D721Med (cell line): ENCODE results near the gene KCTD4.
"Not testable (repeated sequence)": the region's sequence is repeated elsewhere in the genome, so short reads cannot be mapped to it uniquely, and the experiment has no call there.

ENCODE experiments used
- DNase-seq: peaks from one replicate; pipeline ENCODE4 v3.0.0; 2011; ENCODE audit warnings: low spot score; ENCODE audit not compliant: insufficient read length
- FAIRE-seq: peaks from 2 replicates; lab custom pipeline; 2011; peaks lifted over from hg19 to GRCh38; lab: Jason Lieb, UNC
- CTCF ChIP-seq: IDR thresholded peaks from 2 replicates; pipeline ENCODE4 v1.5.1; 2012; ENCODE audit warnings: mild to moderate bottlenecking, control low read depth; ENCODE audit not compliant: insufficient read depth; ENCODE audit errors: missing control alignments

KCTD4 gene

GRCh38 chr13:45200701-45201232 is at the start of gene KCTD4:
Gene KCTD4 (minus strand): TSS chr13:45201045. CDS start chr13:45194567, 6,478 bp downstream.
- no peak for DNase-seq
- no peak for TF ChIP-seq CTCF
- no peak for FAIRE-seq

GRCh38 chr13:45249662-45250061 is 48.8 kb upstream of the KCTD4 start:
- FAIRE-seq: no peak
- no peak for TF ChIP-seq CTCF
- DNase-seq: no peak

- not testable (repeated sequence) for FAIRE-seq, DNase-seq
Observed at GRCh38 chr13:45244736-45245135, 43.9 kb upstream of the KCTD4 start.

GRCh38 chr13:45243077-45243476 is 42.2 kb upstream of the KCTD4 start:
- TF ChIP-seq CTCF: no peak
- no peak for DNase-seq
- FAIRE-seq: no peak

- no peak for TF ChIP-seq CTCF
- DNase-seq: no peak
- FAIRE-seq: no peak
Observed at GRCh38 chr13:45242524-45242923, 41.7 kb upstream of the KCTD4 start.

DNA sequence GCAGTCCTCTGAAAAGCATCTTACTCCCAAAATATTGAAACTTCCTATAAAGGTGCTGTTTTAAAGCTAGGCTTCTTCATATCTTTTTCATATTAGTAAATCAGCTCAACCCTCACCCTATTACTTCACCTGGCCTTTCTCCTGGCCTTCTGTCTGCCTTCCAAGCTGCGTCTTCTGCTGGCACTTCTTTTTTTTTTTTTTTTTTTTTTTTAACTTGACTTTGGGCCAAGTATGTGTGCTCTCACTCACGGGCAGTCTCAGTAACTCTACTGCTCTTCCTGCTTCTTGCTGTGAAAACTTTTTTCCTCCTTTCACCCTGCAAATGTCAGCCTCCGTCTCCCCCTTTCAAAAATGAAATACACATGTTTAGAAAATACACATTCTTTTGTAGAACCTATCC is 41.2 kb upstream of the KCTD4 start:
- FAIRE-seq: no peak
- no peak for DNase-seq
- TF ChIP-seq CTCF: no peak

DNA sequence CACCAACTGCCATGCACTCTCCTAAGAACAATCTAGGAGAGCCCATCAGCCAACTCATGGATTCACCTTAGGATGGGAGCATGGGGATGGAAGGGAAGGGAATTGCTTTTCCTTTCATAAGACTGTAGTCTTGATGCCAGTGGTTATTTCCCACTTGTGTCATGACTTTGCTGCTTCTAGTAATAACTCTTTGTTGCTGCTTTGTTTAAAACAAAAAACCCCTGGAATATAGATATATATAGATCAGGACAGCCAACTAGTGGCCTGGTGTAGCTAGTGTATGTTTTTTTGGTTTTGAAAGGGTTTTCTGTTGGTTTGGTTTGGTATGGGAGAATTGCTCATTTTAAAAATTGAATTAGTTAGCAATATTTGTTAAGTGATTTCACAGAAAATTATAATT is 39.3 kb upstream of the KCTD4 start:
- no peak for DNase-seq
- no peak for TF ChIP-seq CTCF
- no peak for FAIRE-seq
